ENCODE data around the gene SBNO2. TPM values are rescaled to one million over a fixed set of nuclear protein-coding genes. Genes with fewer than 3 reads are reported as not detected.

SBNO2 gene
- total and polyA plus RNA-seq, 10 donors = 16.2 to 230 (median 112) TPM

DNA sequence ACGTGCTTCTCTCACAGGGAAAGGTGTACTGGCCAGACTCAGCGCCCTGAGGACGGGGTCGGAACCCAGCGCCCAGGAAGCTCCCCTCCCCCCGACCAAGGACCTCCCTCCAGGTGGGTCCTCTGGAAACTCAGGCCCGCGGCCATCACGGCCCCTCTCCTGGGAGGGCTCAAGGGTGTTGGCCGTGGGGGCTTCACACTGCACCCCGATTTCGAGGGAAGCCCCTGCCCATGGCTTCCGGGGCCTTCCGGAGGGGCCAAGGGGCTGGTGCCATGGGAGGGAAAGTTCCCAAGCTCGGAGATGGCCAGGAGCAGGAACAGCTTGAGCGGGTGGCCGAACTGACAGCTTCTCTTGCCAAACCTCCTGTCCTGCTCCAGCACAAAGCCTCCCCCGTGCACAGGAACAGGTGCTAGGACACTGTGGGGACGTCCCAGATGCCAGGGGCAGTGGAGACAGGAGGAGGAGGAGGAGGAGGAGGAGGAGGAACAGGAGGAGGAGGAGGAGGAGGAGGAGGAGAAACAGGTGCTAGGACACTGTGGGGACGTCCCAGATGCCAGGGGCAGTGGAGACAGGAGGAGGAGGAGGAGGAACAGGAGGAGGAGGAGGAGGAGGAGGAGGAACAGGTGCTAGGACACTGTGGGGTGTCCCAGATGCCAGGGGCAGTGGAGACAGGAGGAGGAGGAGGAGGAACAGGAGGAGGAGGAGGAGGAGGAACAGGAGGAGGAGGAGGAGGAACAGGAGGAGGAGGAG, 10.0 kb downstream of the SBNO2 start:
- peak overlapping the region in 6 of 8 donors; percentile 6 to 47 (median 20) for H3K4me3 ChIP-seq
- H3K36me3 ChIP-seq = peaks cover 0 to 41% (median 15%) of the 10 kb centered on the region in 6 donors
- intact Hi-C loops (cut with DNase I; ENCODE audit: low total_unique reads) = no loop called here
- peak; percentile 77 for DNase-seq
- 60 to 76% (median 68%) methylated on average over 8 to 20 of the region's 20 CpGs for WGBS, 5 donors
- no peak for TF ChIP-seq POLR2A (IDR thresholded peaks at IDR 0.05)
- peak overlapping the region in 7 of 8 donors; percentile 49 to 86 (median 76) for H3K27ac ChIP-seq
- no peaks in the 10 kb centered on the region for H3K27me3 ChIP-seq (replicated peaks in 1 of 7)
- H3K4me1 ChIP-seq = peaks cover 26 to 85% (median 69%) of the 10 kb centered on the region in 6 donors
- no peaks in the 10 kb centered on the region for H3K9me3 ChIP-seq

DNA sequence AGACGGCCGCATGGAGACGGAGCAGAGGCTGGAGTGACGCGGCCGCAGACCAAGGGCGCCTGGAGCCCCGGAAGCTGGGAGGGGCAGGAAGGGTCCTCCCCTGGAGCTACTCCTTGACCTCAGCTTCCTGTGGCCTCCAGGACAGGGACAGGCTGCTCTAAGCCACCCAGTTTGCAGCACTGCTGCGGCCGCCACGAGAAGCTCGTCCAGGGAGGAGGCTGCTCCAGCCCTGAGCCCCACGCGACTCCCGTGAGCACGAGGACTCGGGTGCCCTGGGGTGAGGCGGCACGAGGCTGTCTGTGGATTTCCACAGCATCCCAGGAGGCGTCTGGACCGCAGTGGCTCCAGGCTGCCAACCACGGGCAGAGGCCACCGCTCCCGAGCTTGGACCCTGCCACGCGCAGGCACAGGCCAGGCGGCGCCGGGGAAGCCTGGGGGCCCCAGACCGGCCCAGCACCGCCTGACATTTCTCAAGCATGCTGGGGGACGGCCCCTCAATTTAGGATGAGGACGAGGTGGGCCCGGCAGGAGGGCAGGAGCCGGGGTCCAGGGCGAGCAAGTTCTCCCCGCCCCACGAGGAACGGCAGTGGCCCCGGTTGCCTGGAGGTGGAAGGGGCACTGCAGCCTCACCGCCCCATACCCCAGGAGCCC, 10.7 kb downstream of the SBNO2 start:
- DNase-seq = peak; percentile 81
- 68 to 86% (median 70%) methylated on average over 28 to 41 of the region's 41 CpGs for WGBS, 5 donors
- H3K4me1 ChIP-seq = peaks cover 25 to 85% (median 64%) of the 10 kb centered on the region in 6 donors
- H3K27ac ChIP-seq = peak overlapping the region in 7 of 8 donors; percentile 49 to 86 (median 76)
- H3K9me3 ChIP-seq = no peaks in the 10 kb centered on the region
- H3K36me3 ChIP-seq = peaks cover 0 to 38% (median 14%) of the 10 kb centered on the region in 6 donors
- intact Hi-C loops (cut with DNase I; ENCODE audit: low total_unique reads) = no loop called here
- H3K27me3 ChIP-seq (replicated peaks in 1 of 7) = no peaks in the 10 kb centered on the region
- peak overlapping the region in 6 of 8 donors; percentile 6 to 47 (median 20) for H3K4me3 ChIP-seq
- TF ChIP-seq, protein P1, sequence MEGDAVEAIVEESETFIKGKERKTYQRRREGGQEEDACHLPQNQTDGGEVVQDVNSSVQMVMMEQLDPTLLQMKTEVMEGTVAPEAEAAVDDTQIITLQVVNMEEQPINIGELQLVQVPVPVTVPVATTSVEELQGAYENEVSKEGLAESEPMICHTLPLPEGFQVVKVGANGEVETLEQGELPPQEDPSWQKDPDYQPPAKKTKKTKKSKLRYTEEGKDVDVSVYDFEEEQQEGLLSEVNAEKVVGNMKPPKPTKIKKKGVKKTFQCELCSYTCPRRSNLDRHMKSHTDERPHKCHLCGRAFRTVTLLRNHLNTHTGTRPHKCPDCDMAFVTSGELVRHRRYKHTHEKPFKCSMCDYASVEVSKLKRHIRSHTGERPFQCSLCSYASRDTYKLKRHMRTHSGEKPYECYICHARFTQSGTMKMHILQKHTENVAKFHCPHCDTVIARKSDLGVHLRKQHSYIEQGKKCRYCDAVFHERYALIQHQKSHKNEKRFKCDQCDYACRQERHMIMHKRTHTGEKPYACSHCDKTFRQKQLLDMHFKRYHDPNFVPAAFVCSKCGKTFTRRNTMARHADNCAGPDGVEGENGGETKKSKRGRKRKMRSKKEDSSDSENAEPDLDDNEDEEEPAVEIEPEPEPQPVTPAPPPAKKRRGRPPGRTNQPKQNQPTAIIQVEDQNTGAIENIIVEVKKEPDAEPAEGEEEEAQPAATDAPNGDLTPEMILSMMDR (IDR thresholded peaks at IDR 0.05 in 8 of 11, conservative IDR thresholded peaks at IDR 0.05 in 3 of 11) = no peak
- TF ChIP-seq POLR2AphosphoS5 (IDR thresholded peaks at IDR 0.05) = peak; percentile 58 to 84 (median 76)

DNA sequence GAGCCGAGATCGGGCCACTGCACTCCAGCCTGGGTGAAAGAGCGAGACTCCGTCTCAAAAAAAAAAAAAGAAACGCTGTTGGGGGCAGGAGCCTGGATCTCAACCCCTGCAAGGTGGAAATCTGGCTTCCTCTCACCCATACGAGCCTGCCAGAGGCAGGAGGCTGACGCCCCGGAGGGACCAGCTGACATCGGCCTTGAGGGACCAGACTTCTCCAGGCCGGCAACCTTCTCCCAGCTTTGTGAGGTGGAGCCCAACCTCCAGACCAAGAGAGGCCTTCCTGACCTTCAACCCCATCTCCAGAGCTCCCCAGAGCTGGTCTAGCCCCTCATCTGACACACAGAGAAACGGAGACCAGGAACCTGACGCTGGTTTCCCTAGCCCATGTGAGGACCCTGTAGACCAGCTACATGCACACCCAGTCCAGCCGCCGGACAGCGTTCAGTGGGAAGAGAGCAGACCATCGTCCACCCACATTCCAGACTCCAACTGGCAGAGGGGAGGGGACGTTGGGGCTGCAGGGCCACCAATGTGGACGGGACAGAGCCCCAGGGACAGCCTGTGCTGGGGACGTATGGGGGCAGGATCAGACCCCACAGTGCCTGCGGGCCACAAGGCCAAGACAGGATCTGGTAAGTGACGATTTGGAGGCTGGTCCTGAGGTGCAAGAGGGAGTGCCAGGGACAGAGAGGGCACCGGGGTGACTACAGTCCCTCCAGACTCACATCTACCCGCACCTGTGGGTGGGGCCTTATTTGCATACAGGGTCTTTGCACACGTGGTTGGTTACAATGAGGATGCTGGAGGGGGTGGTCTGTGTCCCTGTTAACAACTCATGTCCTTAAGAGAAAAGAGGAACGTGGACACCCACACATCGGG, 11.4 kb downstream of the SBNO2 start:
- no peaks in the 10 kb centered on the region for H3K9me3 ChIP-seq
- peak overlapping the region in 2 of 8 donors; percentile 8 to 47 for H3K4me3 ChIP-seq
- intact Hi-C loops (cut with DNase I; ENCODE audit: low total_unique reads) = no loop called here
- no peaks in the 10 kb centered on the region for H3K27me3 ChIP-seq (replicated peaks in 1 of 7)
- peak overlapping the region; percentile 28 to 86 (median 73) for H3K27ac ChIP-seq
- peak; percentile 75 for DNase-seq
- no peak for TF ChIP-seq POLR2AphosphoS5 (IDR thresholded peaks at IDR 0.05)
- no peak for TF ChIP-seq POLR2A (IDR thresholded peaks at IDR 0.05)
- TF ChIP-seq, protein P1 (IDR thresholded peaks at IDR 0.05 in 8 of 11, conservative IDR thresholded peaks at IDR 0.05 in 3 of 11) = no peak
- WGBS, 5 donors = 68 to 78% (median 73%) methylated on average over 21 to 26 of the region's 26 CpGs
- H3K36me3 ChIP-seq = peaks cover 0 to 38% (median 13%) of the 10 kb centered on the region in 6 donors
- H3K4me1 ChIP-seq = peaks cover 22 to 85% (median 60%) of the 10 kb centered on the region in 6 donors

DNA sequence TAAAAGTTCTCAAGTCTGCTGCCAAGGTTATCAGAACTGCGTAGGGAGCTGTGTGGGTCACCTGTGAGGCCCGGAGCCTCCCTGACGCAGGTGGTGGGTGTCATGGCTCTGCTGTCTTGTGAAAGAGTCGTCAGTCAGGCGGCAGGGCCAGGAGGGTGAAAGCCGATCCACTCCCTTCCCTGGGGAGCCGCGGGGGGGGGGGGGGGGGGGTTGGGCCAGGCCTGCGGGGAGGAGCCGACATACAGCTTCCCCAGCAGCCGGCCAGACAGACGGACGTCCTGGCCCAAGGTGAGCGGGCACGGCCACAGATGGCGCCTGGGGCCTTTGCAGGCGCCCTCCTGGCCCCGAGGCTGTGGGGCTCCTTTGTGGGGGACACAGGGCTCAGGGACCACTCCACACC, 12.4 kb downstream of the SBNO2 start:
- no peak for DNase-seq
- no peak overlapping the region for H3K4me3 ChIP-seq
- H3K4me1 ChIP-seq = peaks cover 17 to 85% (median 54%) of the 10 kb centered on the region in 6 donors
- WGBS, 5 donors = 57 to 87% (median 67%) methylated on average over 6 to 18 of the region's 18 CpGs
- intact Hi-C loops (cut with DNase I; ENCODE audit: low total_unique reads) = no loop called here
- peak overlapping the region in 4 of 8 donors; percentile 38 to 86 (median 58) for H3K27ac ChIP-seq
- H3K9me3 ChIP-seq = no peaks in the 10 kb centered on the region
- H3K36me3 ChIP-seq = peaks cover 0 to 37% (median 10%) of the 10 kb centered on the region in 6 donors
- no peaks in the 10 kb centered on the region for H3K27me3 ChIP-seq (replicated peaks in 1 of 7)
- TF ChIP-seq, protein P1 (IDR thresholded peaks at IDR 0.05 in 8 of 11, conservative IDR thresholded peaks at IDR 0.05 in 3 of 11) = no peak
- TF ChIP-seq POLR2AphosphoS5 (IDR thresholded peaks at IDR 0.05) = no peak
- TF ChIP-seq POLR2A (IDR thresholded peaks at IDR 0.05) = no peak

Measured in spleen (tissue), 11 donors.